Measurements from ENCODE around the gene HSD17B2.

The HSD17B2 gene

GRCh38 chr16:82020051-82020450 lies 15.0 kb upstream of the HSD17B2 start:
- DNase-seq: no peak

- DNase-seq: no peak
Measured at GRCh38 chr16:82023206-82023605, 11.8 kb upstream of the HSD17B2 start.

DNA sequence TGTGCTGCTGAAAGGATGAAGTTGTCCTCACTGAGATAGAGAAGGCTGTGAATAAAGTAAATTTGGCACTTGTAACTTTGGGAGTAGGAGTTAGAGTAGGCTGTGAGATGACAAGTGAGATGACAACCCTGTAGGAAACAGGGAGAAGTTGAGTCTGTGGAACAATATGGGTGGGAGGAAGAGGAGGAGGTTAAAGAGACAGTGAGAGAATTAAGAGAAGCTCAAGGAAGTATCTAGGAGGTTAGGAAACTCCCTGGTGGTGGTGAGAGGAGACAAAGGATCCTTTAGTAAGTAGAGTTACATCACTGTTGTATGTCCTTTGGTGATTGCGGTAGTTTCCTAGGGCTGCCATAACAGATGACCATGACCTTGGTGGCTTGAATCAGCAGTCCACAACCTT lies 10.7 kb upstream of the HSD17B2 start:
- no peak for DNase-seq

DNA sequence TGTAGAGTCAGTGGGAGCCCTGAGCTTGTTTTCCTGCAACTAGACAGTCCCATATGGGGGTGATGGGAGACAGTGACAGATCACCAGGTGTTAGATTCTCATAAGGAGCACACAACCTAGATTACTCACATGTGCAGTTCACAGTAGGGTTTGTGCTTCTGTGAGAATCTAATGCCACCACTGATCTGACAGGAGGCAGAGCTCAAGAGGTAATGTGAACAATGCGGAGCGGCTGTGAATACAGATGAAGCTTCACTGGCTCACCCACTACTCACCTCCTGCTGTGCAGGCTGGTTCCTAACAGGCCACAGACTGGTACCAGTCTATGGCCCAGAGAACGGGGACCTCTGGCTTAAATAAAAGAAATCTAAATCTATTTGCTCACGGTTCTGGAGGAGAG lies 10.2 kb upstream of the HSD17B2 start:
- DNase-seq: no peak

- no peak for DNase-seq
Measured at GRCh38 chr16:82027629-82028064, 7.4 kb upstream of the HSD17B2 start.

- DNase-seq: no peak
Measured at GRCh38 chr16:82031116-82032084, 3.7 kb upstream of the HSD17B2 start.

DNA sequence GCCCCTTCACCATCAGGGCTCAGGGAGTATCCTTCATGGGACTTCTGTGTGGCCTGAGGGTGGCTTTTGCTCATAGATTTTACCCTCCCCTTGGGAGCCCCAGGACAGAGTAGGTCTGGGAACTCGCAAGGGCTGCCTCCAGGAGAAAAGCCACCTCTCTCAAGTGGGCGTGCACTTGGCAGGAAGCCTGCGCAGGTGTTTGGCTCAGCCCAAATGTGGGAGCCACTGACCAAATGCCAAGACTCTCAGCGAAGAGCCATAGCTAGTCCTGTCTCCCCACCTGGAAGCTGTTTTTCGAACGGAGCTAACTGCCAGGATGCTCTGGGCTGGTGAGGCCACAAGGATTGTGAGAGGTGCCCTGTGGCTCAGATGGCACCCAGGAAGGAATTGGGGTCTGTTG lies 2.0 kb upstream of the HSD17B2 start:
- DNase-seq: no peak

- DNase-seq: no peak
Measured at GRCh38 chr16:82033683-82034300, 1.3 kb upstream of the HSD17B2 start.

DNA sequence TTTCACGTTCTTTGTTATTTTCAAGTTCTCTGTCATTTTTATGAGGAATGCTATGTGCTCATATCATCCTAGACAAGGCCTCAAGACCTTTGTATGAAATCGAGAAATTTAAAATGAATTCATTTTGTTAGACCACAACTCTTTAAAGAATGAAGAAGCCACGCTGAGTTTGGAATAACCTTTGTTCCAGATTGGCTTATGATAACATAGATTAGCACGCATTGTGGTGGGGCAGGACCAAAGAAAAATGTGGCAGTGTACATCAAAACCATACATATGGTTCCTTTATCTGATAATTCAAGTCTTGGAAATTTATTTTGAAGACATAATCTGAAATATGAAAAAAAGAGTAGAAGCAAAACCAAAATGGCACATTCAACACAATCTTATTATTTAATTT lies 2.2 kb downstream of the HSD17B2 start:
- DNase-seq: no peak

DNA sequence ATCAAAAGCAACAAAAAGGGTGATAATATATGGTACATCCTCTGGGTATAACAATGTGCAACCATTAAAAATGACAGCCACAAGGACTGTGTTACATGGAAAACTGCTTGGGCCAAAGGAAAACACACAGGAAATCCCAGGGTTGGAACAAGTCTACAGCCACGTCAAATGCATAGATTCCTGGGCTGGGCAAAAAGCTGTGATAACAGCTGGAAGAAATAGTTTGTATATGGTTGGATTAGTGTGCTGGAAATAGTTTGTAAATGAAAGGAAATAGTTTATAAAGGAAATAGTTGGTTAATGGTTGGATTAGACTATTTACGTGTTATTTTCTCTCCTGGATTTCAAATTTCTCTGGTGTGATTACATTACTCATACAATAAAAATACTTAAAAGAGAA lies 2.6 kb downstream of the HSD17B2 start:
- no peak for DNase-seq

GRCh38 chr16:82040296-82040695 lies 5.2 kb downstream of the HSD17B2 start:
- DNase-seq: no peak

DNA sequence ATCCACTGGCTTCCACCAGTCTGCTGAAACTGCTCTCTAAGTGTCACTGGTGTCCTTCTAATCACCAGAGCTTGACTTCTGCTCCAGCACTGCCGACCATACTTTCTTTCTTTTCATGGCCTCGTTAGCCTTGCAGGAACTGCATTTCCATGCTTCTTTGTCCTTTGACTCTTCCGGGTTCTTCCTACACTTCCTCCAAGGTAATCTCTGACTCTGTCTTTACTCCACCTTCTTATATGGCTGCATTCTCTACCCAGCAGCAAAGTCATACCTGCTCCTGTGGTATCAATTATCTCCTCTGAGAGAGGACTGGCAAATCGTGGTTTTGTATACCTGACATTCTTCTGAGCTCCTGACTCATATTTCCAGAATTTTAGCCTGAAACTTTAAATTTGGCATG lies 6.5 kb downstream of the HSD17B2 start:
- no peak for DNase-seq

DNA sequence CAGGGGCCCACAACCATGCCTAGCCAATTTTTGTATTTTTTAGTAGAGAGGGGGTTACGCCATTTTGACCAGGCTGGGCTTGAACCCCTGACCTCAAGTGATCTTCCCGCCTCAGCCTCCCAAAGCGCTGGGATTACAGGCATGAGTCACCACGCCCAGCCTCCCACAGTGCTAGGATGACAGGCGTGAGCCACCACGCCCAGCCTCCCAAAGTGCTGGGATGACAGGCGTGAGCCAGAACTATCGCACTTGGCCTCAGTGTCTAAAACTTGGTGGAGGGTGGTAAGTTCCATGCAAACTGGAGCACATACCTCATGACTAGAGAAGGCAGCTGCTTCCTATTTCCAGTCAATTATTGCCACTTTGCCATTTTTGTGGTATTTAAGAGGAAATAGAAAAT lies 7.1 kb downstream of the HSD17B2 start:
- DNase-seq: no peak

DNA sequence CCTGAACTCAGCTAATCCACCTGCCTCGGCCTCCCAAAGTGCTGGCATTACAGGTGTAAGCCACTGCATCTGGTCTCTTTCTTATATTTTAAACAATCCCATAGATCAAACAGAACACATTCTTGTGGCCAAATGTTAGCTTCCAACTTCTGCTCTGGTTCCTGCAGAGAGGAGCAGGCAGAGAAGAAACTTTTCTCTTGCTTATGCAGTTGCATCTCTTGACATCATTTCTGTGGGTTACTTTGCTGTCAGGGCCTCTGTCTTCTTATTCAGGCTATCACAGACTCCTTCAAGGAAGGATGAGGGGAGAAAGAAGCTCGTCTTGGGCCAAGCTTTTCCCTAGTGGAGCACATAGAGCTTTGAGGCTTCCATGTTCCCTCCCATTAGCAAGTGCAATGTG lies 7.8 kb downstream of the HSD17B2 start:
- no peak for DNase-seq

DNA sequence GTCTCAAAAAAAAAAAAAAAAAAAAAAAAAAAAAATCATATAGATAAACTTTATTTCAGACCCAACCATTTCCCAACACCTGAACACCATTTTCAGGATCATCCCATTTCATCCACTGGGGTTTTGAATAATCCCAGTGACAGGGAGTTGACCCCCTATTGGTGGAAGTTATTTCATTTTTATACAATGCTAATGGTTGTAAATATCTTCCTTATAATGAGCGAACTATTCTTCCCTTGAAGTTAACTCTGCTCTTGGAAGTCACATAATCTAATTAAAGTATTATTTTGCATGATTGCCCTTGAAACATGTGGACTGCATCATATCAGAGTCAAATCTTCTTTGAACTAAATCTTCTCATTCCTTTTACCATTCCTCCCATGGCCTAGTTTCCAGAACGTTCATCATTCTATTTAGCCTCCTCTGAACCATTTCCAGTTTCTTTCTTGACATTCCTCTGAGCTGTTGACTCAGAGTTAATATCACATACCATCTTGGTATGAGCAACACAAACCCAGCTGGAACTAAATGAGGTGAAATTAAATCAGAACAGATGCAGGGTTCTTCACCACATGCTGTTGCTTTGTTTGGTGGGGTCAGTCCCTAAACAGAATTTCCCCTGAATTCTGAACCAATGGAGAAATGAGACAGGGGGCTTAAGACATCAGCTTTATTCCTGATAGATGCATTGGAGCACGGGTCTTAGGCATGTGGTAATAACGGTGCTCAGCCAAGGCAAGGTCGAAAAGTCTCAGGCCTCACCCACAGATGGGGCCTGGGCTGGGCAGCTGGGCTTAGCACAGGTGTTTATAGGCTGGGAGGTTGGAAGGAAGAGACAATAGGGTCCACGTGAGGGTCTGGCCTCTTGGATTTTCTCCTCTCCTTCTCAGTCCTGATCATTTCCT lies 8.9 kb downstream of the HSD17B2 start:
- DNase-seq: no peak

DNA sequence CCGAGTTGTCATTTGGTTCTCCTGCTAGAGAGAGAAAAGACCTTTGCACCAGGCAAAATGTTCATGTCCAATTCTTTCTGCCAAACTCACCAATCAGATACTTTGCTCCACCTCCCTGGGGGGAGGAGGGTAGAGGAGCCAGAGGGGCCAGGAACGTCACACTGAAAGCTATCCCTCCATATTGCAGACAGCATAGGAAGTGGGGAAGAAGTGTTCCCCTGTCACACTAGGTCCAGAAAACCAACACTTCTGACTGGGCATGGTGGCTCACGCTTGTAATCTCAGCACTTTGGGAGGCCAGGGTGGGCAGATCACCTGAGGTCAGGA lies 9.5 kb downstream of the HSD17B2 start:
- no peak for DNase-seq

DNA sequence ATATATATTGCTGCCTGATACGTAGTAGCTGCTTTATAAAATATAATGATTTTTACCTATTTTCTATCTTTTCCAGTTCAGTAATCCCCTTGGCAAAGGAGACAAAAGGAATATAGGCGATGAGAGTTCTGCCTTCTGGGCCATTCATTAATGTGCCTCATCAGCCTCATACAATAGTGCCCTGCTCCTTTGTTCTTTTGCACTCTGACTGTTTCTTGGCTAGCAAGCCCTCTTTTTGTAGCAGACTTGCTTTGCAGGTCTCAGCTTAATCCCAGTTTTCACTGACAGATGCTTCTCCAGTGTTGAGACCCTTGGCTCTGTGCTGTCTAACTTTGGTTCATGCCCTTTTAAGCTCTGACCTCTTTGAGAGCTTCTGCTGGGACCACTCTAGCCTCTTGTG lies 10.4 kb downstream of the HSD17B2 start:
- DNase-seq: no peak

GRCh38 chr16:82046541-82046940 lies 11.5 kb downstream of the HSD17B2 start:
- DNase-seq: no peak

GRCh38 chr16:82046941-82047340 lies 11.9 kb downstream of the HSD17B2 start:
- no peak for DNase-seq

DNA sequence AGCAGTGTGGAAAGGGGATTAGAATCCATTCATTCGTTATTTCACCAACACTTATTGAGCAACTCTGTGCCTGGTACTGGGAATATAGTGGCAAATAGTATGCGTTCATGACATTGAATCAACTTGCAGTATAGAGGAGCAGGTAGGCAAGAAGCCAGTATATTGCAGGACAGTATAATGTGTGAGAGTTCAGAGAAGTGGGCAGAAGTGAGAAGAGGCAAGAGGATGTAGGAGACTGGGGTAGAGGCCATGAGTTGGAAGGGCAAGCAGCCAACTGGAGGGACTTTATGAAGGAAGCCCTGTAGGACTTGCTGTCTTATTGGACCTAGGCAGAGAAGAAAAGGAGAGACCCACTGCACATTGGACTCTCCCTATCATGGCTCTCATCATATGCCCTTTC lies 12.3 kb downstream of the HSD17B2 start:
- DNase-seq: no peak

DNA sequence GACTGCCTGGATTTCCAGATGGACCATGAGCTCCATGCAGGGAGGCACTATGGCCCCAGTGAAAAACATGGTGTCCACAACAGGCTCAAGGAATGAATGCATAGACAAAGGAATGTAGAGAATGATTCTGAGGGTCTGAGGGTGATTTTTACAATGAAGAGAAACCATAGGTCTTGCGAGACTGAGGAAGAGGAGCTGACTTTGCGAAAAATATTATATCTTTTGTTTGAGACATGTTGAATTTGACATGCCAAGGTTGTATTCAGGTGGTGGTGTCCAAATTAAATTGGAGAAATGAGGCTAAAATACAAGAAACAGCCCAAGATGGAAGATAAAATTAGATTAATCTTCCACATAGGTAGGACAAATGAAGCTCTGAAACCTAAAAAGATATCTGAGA lies 12.7 kb downstream of the HSD17B2 start:
- no peak for DNase-seq

DNA sequence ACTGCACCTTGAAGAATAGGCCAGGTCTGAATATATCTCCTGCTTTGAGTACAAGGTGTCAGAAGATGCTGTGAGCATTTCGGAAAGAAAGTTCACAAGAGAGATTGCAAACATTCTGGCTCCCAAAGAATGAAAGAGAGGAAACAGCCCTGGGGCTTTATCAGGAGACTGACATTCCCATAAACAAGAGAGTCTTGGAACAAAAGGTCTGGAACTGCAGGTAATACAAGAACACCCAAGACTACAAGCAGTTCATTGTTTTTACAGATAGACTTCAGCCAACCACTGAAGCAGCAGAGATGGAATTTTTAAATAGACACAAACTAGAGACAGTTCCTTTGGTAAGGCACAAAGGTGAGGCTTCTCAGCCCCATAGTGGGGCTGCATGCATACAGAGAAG lies 14.4 kb downstream of the HSD17B2 start:
- DNase-seq: no peak

DNA sequence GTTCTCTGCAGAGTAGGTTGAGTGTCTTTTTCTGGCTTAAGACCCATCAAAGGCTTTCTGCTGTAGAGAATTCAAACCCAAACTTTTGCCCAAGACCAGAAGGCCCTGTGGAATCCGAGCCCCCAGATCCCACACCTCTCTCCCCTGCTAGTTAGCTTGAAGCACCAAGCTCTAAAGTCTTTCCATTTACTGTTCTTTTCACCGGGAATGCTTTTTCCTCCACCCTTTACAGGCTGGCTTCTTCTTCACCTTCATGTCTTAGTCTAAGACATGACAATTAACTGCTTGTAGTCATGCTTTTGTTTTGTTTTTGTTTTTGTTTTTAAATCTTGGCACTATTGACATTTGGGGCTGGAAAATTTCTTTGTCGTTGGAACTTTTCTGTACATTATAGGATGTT lies 15.5 kb downstream of the HSD17B2 start:
- no peak for DNase-seq

All from NCI-H2227 treated with DMSO at 0.1 percent for 48 hours (cell line).